PC-3 (cell line): ENCODE measurements around the gene POLR2J. TPM values are rescaled to one million over a fixed set of nuclear protein-coding genes. Genes with fewer than 3 reads are reported as not detected.

Experiments used
- ATAC-seq: fragments of 200-7000 bp; cut with Tn5 transposase; 2 replicates; pipeline ENCODE4 v1.9.1; 2020; ENCODE audit warnings: mild to moderate bottlenecking, moderate library complexity
- BruUV-seq: library from RNA; stranded (reverse); fragments of 400-500 nt; replicated peaks from 2 replicates; lab custom pipeline; 2021; lab: Mats Ljungman, UMichigan
- CTCF ChIA-PET: fragments of 300-600 bp; sonication (Branson Sonifier 250); formaldehyde crosslinking; loops from one replicate; lab custom pipeline; 2022; ENCODE audit warnings: antibody characterized with exemption; lab: Charles Lee
- POLR2A ChIA-PET: fragments of 300-600 bp; sonication (Branson Sonifier 250); formaldehyde crosslinking; loops from one replicate; lab custom pipeline; 2022; ENCODE audit warnings: antibody characterized with exemption; ENCODE audit not compliant: unreplicated experiment; lab: Charles Lee
- DNase-seq: peaks from one replicate; pipeline ENCODE4 v3.0.0-alpha.2; 2015
- H2AFZ ChIP-seq: fragments of 300-600 bp; sonication (generic); 2 replicates; pipeline ENCODE4 v1.6.0; 2016; ENCODE audit warnings: antibody characterized with exemption, low read length
- H3F3A ChIP-seq: fragments of 300-600 bp; sonication (generic); one replicate; pipeline ENCODE4 v1.6.0; 2017; ENCODE audit warnings: antibody characterized with exemption, low read length, control low read depth, mild to moderate bottlenecking; ENCODE audit not compliant: unreplicated experiment
- H3K27ac ChIP-seq: fragments of 300-600 bp; sonication (generic); 2 replicates; pipeline ENCODE4 v1.5.1; 2016; ENCODE audit warnings: mild to moderate bottlenecking, low read length
- H3K27me3 ChIP-seq: fragments of 300-600 bp; sonication (generic); 2 replicates; pipeline ENCODE4 v1.6.1; 2016; ENCODE audit warnings: low read length, mixed read lengths
- H3K36me3 ChIP-seq: fragments of 300-600 bp; sonication (generic); 2 replicates; pipeline ENCODE4 v1.6.1; 2016; ENCODE audit warnings: low read depth, mixed run types, low read length, mixed read lengths
- H3K4me1 ChIP-seq: fragments of 300-600 bp; sonication (generic); 2 replicates; pipeline ENCODE4 v1.5.1; 2016; ENCODE audit warnings: low read length; ENCODE audit not compliant: insufficient read depth
- H3K4me2 ChIP-seq: fragments of 300-600 bp; sonication (generic); 2 replicates; pipeline ENCODE4 v1.6.0; 2016; ENCODE audit warnings: low read length
- H3K4me3 ChIP-seq: fragments of 300-600 bp; sonication (generic); 2 replicates; pipeline ENCODE4 v1.5.1; 2016; ENCODE audit warnings: mild to moderate bottlenecking, low read length, mixed read lengths
- H3K79me2 ChIP-seq: fragments of 300-600 bp; sonication (generic); 2 replicates; pipeline ENCODE4 v1.6.1; 2017; ENCODE audit warnings: low read length, mixed read lengths
- H3K9ac ChIP-seq: fragments of 300-600 bp; sonication (generic); 2 replicates; pipeline ENCODE4 v1.6.0; 2016; ENCODE audit warnings: mild to moderate bottlenecking, low read length
- H3K9me2 ChIP-seq: fragments of 300-600 bp; sonication (generic); replicated peaks from 2 replicates; pipeline ENCODE4 v1.6.1; 2016; ENCODE audit warnings: mixed run types, low read length, mixed read lengths
- H3K9me3 ChIP-seq: fragments of 300-600 bp; sonication (generic); 2 replicates; pipeline ENCODE4 v1.6.1; 2016; ENCODE audit warnings: low read length, mixed read lengths
- H4K20me1 ChIP-seq: fragments of 300-600 bp; sonication (generic); 2 replicates; pipeline ENCODE4 v1.6.1; 2016; ENCODE audit warnings: low read length, mixed read lengths
- EZH2 ChIP-seq: fragments of 300-600 bp; sonication (generic); IDR thresholded peaks from one replicate; pipeline ENCODE4 v1.6.1; 2017; ENCODE audit warnings: antibody characterized with exemption, mild to moderate bottlenecking, low read length; ENCODE audit not compliant: unreplicated experiment
- EZH2phosphoT487 ChIP-seq: fragments of 300-600 bp; sonication (generic); IDR thresholded peaks from 2 replicates; pipeline ENCODE4 v1.6.1; 2018; ENCODE audit warnings: mild to moderate bottlenecking, antibody characterized with exemption, low read length, borderline replicate concordance
- intact Hi-C: fragments of 100-400 bp; cut with micrococcal nuclease; formaldehyde crosslinking; loops from 2 replicates; pipeline ENCODE4 v1.9.0; 2023
- total RNA-seq: library from RNA; depleted of rRNA; stranded (reverse); fragments of >200 nt; gene quantifications from 2 replicates; pipeline ENCODE4 v1.2.3, GENCODE V29; 2014
- TF ChIP-seq, protein P1 (sequence below): fragments of 300-600 bp; sonication (generic); conservative IDR thresholded peaks from 2 replicates; pipeline ENCODE4 v1.5.1; 2017; ENCODE audit warnings: antibody characterized with exemption, low read depth, mild to moderate bottlenecking, low read length

POLR2J gene
- total RNA-seq, 1 experiment from 2014 or later, result 101 TPM

- Histone ChIP-seq H4K20me1 (no peaks in the 10 kb centered on the region), H3K9me3 (no peaks in the 10 kb centered on the region), H3K9ac (no peak overlapping the region), H3K4me3 (no peak overlapping the region), H3K4me2 (no peak overlapping the region), H3K27ac (no peak overlapping the region), H3K9me2 (no peaks in the 10 kb centered on the region), H3K4me1 (peaks cover 8% of the 10 kb centered on the region; the same call in 1 of the 2 replicates), H3F3A (no peaks in the 10 kb centered on the region), H2AFZ (no peak overlapping the region), H3K36me3 (no peaks in the 10 kb centered on the region; the same call in 1 of the 2 replicates), H3K79me2 (peaks cover 19% of the 10 kb centered on the region), H3K27me3 (no peaks in the 10 kb centered on the region)
- no TSS peak for BruUV-seq
- no peak for DNase-seq
- no peak for ATAC-seq
- CTCF ChIA-PET, result no interaction called here
- TF ChIP-seq, protein P1, sequence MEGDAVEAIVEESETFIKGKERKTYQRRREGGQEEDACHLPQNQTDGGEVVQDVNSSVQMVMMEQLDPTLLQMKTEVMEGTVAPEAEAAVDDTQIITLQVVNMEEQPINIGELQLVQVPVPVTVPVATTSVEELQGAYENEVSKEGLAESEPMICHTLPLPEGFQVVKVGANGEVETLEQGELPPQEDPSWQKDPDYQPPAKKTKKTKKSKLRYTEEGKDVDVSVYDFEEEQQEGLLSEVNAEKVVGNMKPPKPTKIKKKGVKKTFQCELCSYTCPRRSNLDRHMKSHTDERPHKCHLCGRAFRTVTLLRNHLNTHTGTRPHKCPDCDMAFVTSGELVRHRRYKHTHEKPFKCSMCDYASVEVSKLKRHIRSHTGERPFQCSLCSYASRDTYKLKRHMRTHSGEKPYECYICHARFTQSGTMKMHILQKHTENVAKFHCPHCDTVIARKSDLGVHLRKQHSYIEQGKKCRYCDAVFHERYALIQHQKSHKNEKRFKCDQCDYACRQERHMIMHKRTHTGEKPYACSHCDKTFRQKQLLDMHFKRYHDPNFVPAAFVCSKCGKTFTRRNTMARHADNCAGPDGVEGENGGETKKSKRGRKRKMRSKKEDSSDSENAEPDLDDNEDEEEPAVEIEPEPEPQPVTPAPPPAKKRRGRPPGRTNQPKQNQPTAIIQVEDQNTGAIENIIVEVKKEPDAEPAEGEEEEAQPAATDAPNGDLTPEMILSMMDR, result no peak
- TF ChIP-seq EZH2phosphoT487, result no peak
- no peak for TF ChIP-seq EZH2
- POLR2A ChIA-PET, result no interaction called here
- intact Hi-C loops, result no loop called here
These were observed 10.0 kb downstream of the POLR2J start for GRCh38 chr7:102468478-102469350.

DNA sequence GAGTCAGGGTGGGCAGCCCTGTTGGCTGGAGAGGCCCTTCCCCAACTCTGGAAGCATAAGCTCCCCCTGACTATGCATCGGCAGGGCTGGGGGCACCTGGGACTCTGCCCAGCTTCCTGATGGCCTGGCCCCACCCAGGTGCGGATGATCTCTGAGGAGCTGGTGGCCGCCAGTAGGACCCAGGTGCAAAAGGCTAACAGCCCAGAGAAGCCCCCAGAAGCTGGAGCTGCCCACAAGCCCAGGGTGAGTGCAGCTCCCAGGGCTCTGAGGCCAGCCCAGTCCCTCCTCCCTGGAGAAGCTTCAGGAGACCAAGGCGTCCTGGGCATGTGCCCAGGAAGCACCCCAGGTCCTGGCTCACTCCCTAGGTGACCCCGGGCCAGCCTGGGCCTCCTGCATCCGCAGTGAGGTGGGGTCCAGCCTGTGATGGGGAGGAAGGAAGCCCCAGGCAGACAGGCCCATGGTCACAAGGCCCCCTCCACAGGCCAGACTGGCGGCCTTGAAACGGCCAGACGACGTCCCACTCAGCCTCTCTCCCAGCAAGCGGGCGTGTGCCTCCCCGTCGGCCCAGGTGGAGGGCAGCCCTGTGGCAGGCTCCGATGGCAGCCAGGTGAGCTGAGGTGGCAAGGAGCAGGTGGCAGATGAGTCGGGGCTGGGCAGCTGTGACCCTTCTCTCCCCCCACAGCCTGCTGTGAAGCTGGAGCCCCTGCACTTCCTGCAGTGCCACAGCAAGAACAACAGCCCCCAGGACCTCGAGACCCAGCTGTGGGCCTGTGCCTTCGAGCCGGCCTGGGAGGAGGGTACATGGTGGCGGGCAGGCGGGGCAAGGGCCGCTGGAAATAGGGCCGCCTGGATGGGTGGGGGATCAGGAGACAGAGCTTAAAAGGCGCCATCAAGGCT is 10.9 kb downstream of the POLR2J start:
- no peak overlapping the region for H2AFZ ChIP-seq
- H3K9ac ChIP-seq, result no peak overlapping the region
- intact Hi-C loops, result no loop called here
- no peaks in the 10 kb centered on the region for H3F3A ChIP-seq
- H3K9me2 ChIP-seq, result no peaks in the 10 kb centered on the region
- H3K36me3 ChIP-seq, result no peaks in the 10 kb centered on the region; the same call in 1 of the 2 replicates
- H3K4me1 ChIP-seq, result peaks cover 10% of the 10 kb centered on the region; the same call in 1 of the 2 replicates
- no TSS peak for BruUV-seq
- H3K4me3 ChIP-seq, result no peak overlapping the region
- no peaks in the 10 kb centered on the region for H4K20me1 ChIP-seq
- no peak overlapping the region for H3K4me2 ChIP-seq
- no peak for TF ChIP-seq EZH2
- no peak for TF ChIP-seq EZH2phosphoT487
- TF ChIP-seq, protein P1, result no peak
- H3K9me3 ChIP-seq, result no peaks in the 10 kb centered on the region
- DNase-seq (no peak), ATAC-seq (no peak)
- POLR2A ChIA-PET, result no interaction called here
- CTCF ChIA-PET, result interaction anchor here (0.6 kb wide), 1 partner anchor 198 kb away, joined by 5 read pairs; no protein-coding TSS in a partner anchor
- H3K27me3 ChIP-seq, result no peaks in the 10 kb centered on the region
- no peak overlapping the region for H3K27ac ChIP-seq
- H3K79me2 ChIP-seq, result peaks cover 24% of the 10 kb centered on the region
